HG03175 (cell line): ENCODE results near the gene ADCY3.

Experiments
- ATAC-seq: cut with Tn5 transposase; IDR thresholded peaks from one replicate; pipeline ENCODE4 v1.9.1; 2021; ENCODE audit warnings: mild to moderate bottlenecking, moderate library complexity; ENCODE audit not compliant: unreplicated experiment

ADCY3 gene

DNA sequence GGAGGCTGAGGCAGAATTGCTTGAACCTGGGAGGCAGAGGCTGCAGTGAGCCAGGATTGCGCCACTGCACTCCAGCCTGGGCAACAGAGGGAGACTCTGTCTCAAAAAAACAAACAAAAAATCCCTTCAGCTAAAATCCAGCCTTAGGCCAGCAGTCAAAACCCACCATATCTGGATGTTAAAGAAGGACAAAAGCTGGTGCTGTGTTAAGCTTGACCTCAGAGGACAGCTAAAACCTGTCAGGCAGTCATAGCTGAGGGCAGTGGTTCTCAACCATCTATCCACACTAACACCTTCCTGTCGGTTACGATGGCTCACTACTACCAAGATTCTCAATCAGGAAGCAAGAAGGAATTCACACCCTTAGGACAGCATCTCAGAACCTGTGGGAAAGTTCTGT is 136.4 kb downstream of the ADCY3 start:
- ATAC-seq: no peak

DNA sequence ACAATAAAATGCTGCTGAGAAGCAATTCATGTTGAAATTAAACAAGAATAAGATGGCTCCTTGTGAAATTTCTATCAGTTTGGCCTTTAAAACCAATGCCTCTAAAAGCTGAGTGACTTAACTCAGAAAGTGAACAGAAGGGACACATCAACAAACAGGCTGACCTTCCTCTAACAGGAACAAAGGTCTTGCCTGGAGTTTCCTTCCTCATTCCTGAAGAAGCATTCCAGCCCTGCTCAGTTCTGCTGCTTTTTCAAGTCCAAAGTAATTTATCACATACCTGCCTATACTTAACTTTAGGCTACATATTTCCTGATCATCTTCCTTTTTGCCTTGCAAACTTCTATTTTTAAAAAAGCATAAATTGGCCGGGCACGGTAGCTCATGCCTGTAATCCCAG is 140.9 kb downstream of the ADCY3 start:
- no peak for ATAC-seq

GRCh38 chr2:24774373-24774772 is 145.7 kb downstream of the ADCY3 start:
- no peak for ATAC-seq

DNA sequence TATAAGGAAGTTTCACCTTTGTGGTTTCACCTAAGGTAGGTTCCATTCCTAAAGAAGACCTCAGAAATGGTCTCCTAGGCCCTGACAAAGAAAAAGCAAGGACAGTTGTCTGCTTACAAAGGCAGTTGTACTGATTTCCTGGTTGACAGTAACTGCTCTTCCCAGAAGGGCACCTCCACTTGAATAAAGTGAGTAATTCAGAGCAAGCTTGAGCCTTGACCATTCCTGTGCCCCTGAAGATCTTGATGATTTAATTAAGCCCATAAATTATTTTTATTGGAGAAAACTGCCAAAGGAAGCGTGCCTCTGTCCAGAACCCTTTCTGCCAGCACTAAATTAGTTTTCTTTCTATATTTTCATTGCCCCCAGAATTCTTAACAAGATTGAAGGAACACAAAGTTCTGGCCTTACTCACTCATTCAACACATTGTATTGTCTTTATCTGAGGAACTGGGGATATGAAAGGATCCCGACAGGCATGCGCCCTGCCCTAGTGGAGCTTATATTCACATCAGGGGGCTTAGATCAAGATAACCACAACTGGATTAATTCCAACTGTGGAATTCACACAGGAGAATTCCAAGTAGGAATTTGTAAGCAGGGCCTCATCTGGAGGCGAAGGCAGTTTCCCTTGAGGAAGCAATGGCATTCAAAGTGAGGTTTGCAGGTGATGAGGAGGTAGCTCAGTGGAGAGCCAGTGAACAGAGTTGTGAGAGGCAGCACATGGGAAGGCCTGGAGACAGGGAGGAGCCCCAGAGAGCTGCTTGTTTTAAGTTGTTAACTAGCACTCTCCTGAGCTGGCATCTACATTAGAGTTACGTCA is 148.1 kb downstream of the ADCY3 start:
- ATAC-seq: no peak

DNA sequence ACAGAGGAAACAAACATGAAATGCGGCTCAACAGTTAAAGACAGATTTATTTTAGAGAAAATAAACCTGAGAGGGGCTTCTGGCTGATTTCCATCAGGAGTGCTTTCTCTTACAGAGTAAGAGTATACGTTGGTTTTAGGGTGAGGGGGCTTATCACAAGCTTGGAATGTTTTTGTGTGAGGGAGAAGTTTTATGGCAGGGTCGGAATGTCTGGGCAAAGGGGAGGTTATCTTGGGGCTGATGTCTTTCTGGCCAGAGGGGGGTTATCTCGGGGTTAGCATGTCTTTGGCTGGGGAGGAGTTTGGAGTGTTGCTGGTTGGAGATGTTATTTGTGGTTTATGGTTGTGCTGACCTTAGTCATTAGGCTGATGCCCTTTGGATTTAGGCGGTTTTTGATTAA is 149.0 kb downstream of the ADCY3 start:
- ATAC-seq: no peak
